ENCODE data around the gene TPSD1.
"Not testable (repeated sequence)": the region's sequence is repeated elsewhere in the genome, so short reads cannot be mapped to it uniquely, and the experiment has no call there.

Gene TPSD1

DNA sequence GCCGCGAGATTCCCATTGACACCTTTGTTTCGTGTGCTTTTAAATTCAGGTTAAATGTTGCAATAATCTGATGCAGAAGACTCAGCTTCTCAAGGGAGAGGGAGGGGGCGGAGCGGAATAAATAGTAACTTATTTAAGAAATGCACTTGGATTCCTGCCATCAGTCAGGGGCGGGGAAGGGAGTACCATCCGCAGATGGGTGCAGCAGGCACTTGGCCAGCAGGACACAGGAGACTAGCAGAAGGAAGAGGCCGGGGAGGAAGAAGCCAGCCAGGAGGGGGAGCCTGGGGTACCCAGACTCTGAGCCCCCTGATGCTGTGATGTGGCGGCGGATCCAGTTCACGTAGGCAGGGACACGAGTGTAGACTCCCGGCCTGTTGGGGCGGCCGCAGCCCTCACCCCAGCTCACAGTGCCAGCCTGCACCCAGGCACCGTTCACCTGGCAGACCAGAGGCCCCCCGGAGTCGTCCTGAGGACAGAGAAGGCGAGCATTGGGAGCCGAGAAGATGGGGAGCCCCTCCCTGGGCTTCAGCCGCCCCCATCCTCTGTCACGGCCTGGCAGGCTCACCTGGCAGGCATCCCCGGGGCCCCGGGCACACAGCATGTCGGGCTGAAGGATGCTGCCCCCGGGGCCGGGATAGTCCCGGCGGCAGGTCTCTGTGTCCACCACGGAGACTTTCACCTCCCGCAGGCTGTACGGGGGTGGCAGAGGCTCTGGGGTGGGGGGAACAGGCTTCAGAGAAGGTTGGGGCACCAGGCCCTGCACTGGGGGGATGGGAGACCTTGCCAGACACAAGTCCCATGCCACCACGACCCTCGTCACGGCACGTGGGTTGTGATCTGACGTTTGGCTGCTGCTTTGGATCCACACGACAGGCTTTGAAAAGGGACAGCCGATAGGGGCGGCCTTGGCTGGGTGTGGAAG lies 34.0 kb upstream of the TPSD1 start:
- TF ChIP-seq, protein P1, sequence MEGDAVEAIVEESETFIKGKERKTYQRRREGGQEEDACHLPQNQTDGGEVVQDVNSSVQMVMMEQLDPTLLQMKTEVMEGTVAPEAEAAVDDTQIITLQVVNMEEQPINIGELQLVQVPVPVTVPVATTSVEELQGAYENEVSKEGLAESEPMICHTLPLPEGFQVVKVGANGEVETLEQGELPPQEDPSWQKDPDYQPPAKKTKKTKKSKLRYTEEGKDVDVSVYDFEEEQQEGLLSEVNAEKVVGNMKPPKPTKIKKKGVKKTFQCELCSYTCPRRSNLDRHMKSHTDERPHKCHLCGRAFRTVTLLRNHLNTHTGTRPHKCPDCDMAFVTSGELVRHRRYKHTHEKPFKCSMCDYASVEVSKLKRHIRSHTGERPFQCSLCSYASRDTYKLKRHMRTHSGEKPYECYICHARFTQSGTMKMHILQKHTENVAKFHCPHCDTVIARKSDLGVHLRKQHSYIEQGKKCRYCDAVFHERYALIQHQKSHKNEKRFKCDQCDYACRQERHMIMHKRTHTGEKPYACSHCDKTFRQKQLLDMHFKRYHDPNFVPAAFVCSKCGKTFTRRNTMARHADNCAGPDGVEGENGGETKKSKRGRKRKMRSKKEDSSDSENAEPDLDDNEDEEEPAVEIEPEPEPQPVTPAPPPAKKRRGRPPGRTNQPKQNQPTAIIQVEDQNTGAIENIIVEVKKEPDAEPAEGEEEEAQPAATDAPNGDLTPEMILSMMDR (IDR thresholded peaks at IDR 0.05), result no peak
- H3K27ac ChIP-seq, result no peak overlapping the region
- no peak overlapping the region for H3K4me3 ChIP-seq
- DNase-seq (ENCODE audit: low spot score), result no peak

DNA sequence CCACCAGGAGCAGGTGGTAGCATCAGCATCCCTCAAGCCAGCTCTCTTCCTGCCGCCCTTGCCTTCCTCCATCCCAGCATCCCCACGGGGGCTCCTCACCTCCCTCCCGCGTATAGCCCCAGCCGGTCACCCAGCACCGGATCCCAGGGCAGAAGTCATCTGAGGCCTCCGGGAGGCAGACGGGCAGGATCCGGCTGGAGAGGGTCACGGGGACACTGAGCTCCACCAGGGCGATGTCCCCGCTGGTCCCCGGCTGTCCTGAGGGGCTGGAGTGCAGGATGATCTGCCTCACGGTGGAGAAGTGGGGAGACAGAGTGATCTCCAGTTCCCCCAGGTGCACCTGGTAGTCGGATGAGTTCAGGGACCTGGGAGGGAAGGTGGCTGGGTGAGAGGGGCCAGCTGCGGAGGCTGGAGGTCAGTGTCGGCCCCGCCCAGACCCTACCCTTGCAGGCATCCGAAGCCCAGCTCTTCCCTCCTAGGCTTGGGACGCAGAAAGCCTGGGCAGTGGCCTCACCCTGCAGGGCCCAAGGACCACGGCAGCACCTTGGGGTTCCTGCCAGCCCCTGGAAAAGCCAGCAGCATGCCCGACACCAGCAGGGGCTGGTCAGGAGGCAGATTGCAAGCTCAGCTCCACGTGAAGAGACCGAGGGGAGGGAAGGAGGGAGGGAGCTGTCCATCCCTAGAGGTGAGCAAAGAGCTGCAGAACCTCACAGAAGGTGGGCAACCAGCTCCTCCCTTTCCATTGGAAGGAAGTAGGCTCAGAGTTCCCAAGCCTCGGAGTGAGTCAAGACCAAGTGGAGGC lies 33.1 kb upstream of the TPSD1 start:
- TF ChIP-seq, protein P1 (IDR thresholded peaks at IDR 0.05), result no peak
- no peak for DNase-seq (ENCODE audit: low spot score)
- no peak overlapping the region for H3K27ac ChIP-seq
- no peak overlapping the region for H3K4me3 ChIP-seq

DNA sequence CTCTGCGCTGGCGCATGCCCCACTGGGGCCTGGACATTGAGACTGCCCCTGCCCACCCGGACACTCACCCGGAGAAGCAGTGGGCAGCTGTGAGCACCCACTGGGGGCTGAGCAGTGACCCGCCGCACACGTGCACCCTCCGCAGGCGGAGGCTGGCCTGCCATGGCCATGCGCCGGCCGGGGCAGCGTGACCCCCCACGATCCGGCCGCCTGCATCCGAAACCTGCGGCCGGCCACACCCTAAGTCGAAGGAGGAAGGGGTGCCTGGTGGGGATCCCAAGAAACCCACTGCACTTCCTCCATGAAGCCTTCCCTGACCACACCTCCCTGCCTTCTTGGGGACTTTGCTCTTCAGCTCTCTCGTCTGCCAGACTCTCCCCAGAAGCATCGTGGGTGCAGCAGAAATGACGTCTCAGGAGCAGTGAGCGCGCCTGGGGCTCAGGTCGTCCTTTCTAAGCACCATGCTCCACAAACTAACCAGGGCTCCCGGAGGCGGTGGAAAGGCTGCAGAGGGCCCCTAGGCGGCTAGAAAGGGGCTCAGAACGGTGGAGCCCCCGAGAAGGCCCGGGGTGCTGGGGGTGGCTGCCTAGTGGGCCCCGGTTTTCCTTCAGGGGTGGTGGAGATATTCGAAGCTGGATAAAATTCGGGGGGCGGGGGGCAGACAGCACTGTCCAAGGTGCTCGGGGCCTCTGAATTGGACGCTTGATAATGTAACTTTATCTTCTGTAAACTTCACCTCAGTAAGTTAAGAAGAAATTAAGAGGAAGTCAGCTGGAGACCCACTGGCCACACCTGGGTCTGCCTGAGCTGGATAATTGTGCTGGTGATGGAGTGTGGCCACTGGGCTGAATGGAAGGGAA lies 32.3 kb upstream of the TPSD1 start:
- DNase-seq (ENCODE audit: low spot score), result no peak
- Histone ChIP-seq H3K27ac (no peak overlapping the region), H3K4me3 (no peak overlapping the region)
- TF ChIP-seq, protein P1 (IDR thresholded peaks at IDR 0.05), result no peak

DNA sequence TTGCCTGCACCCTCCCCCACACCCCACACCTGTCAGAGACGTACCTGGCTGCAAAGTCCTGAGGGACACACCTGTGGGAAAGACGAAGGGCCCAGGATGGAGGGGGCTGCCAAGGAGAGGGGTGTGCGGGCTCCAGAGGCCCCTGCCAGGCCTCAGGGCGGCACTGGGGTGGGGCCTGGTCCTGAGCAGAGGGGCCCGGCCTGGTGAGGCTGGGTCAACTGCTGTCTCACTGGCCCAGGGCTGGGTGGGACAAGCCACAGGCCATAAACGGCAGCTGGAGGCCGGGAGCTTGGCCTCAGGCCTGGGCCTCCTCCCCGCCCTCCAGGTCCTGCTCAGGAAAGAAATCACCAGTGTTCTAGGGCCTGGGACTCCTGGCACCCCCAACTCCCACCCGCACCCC lies 31.3 kb upstream of the TPSD1 start:
- H3K27ac ChIP-seq, result no peak overlapping the region
- TF ChIP-seq, protein P1 (IDR thresholded peaks at IDR 0.05), result no peak
- DNase-seq (ENCODE audit: low spot score), result no peak
- H3K4me3 ChIP-seq, result no peak overlapping the region

DNA sequence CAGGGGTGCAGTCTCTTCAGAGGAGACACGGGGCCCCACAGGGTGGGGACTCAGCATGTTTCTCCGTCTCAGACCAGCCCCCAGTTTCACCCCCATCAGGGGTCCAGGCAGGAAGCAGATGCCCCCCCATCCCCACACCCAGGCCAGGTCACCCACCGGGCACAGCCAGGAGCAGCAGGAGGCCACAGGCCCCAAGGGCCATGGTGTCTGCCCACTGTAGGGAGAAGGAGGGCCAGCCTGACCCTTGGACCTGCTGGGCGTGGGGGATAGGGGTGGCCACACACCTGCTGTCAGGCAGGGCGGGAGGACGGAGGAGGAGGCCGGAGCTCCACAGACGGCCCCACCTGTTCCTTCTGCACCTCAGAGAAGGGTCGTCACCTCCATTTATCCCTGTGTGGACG lies 30.8 kb upstream of the TPSD1 start, which contains the start of gene TPSG1:
TPSG1 (minus strand) TSS at position 218 of the 401 bp plus-strand sequence; CDS start at position 202, 16 bp downstream.
- TF ChIP-seq, protein P1 (IDR thresholded peaks at IDR 0.05), result no peak
- no peak within 1 kb of the TSS for H3K27ac ChIP-seq
- DNase-seq (ENCODE audit: low spot score), result no peak
- no peak within 1 kb of the TSS for H3K4me3 ChIP-seq

DNA sequence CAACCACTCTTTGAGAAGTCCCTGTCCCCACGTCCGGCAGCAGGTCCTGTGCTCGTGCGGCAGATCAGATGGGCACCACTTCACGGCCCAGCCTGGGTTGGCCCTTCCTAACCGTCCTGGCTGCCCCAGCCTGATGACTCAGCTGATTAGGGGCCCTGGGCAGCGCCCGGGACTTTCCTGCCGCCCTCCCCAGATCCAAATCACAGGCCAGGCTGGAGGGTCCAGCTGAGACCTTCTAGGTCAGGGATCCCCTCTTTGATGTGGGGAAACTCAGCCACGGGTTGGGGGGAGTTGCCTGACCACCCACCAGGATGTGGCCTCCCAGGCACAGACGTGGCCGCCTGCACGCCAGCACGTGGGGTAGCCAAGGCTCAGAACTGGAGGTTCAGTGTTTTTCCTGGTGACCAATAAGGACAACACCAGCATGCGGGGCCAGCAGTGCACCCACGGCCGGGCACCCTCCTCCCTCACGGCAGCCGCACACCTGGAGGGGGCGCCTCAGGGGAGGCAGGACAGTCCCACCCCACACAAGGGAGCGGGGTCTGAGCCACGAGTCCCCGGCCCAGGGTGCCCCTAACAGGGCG lies 30.0 kb upstream of the TPSD1 start:
- H3K27ac ChIP-seq; DNase-seq (ENCODE audit: low spot score); H3K4me3 ChIP-seq: not testable (repeated sequence)

DNA sequence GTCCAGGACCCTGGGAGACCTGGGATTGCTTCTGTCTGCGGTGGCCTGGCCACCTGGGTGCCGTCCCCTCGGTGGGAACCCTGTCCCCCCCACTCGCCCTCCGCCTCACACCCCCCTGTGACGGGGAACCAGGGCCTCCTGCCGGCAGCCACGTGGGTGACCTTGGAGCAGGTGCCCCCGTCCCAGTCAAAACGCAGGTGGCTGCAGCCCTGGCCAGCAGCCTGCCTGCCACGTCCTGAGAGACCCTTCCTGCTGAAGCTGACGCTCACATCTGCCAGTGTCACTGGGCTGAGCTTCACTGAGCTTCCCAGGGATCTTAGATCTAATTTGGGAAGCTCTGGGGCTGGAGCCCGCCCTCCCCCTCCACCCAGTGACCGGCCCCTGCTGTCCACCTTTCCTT lies 29.2 kb upstream of the TPSD1 start:
- H3K27ac ChIP-seq; H3K4me3 ChIP-seq; DNase-seq (ENCODE audit: low spot score): not testable (repeated sequence)

DNA sequence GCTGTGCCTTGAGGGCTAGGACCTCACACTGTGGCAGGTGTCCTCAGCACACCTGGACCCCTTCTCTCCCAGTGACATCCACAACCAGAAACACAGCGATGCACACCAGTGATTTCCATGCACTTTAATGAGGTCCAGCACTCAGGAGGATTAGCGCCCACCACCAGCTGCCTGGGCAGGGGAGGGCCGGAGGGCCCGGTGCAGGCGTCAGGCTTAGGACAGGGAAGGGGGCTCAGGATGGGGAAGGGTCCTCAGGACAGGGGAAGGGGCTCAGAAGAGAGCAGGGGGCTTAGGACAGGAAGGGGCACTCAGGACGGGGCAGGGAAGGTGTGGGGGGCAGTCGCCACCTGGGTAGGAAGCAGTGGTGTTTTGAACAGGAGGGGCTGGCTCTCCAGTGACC lies 27.6 kb upstream of the TPSD1 start:
- H3K27ac ChIP-seq; DNase-seq (ENCODE audit: low spot score); H3K4me3 ChIP-seq: not testable (repeated sequence)

DNA sequence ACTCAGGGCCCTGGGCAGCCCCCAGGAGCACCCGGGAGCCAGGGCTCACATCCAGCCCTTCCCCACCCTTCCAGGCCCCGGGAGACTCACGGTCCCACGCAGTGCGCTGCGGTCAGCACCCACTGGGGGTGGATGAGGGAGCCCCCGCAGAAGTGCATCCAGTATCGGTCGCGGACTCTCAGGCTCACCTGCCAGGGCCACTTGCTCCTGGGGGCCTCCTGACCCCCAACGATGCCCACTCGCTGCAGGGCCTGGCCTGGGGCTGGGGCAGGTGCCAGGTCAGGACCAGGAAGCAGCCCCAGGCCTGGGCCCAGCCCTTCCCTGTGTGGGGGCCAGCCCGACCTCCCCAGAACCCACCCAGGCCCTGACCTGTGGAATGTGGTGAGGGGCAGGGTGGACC lies 26.4 kb upstream of the TPSD1 start:
- H3K27ac ChIP-seq; DNase-seq (ENCODE audit: low spot score): not testable (repeated sequence)

DNA sequence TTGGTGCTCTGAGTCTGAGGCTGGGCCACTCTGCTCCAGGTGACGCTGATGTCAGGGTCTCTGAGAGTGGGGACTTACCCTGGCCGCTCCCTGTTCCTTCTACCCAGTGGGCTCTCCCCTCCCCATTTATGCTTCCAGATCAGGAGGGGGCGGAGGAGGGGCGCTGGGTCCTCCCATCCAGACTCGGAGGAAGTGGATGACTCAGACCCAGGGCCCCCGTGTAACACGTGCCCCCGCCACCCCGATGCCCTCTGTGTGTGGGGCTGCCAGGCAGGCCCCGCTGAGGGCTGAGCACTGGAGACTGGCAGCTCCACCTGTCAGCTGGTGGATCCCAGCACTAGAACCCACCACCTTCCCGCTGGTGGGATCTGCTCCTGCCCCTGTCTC lies 25.8 kb upstream of the TPSD1 start, which contains the start of gene TPSB2:
TPSB2 (minus strand) TSS at position 101 of the 387 bp plus-strand sequence. CDS start 233 bp downstream, outside the sequence.
- not testable (repeated sequence) for H3K4me3 ChIP-seq; H3K27ac ChIP-seq; DNase-seq (ENCODE audit: low spot score)

More for the DNA sequence above, 26.4 kb upstream of the TPSD1 start:
- H3K4me3 ChIP-seq, result not testable (repeated sequence)
